Measurements from ENCODE around the gene SLC5A2. TPM values are rescaled to one million over a fixed set of nuclear protein-coding genes. Genes with fewer than 3 reads are reported as not detected.
A peak's percentile ranks its signal among the peaks of the same experiment; 100 is the strongest.

Gene SLC5A2
- total and polyA plus RNA-seq, 2 of the 13 experiments (the other 11 are each of a cell fraction or from before 2014, with no cell fraction given), result 0.24 to 0.97 TPM

DNA sequence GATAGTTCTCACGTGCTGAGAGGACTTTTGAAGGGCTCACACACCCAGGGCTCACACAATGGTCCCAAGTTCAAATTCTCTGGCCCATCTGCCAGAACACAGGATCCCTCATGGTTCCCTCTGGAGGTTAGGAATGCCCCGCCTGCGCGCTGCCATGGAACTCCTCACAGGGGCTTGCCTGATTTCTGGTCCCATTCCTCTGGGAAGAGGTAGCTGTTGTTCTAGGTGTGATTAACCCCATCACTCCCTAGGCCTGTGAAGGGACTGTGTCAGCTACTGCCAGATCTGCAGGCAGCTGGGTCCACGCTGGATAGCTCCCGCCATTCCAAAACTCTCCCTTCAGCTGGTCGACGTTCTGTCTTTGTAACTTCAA is 25.9 kb upstream of the SLC5A2 start:
- ChIA-PET POLR2A (interaction anchor here (1.1 to 8.3 kb wide), 4 partner anchors 8 to 277 kb away, joined by 5 to 110 read pairs (median 8); partner anchors contain the start of gene FUS), CTCF (ENCODE audit: low intra/inter-chr PET ratio, low total read pairs) (no interaction called here)
- peak overlapping the region; percentile 99 for H3K4me2 ChIP-seq (ENCODE audit: low read depth, low read length)
- ATAC-seq (no peak), FAIRE-seq (no peak), DNase-seq (ENCODE audit: low spot score) (no peak)
- peaks cover 38% of the 10 kb centered on the region for H3K79me2 ChIP-seq (ENCODE audit: insufficient read depth, low read length)
- 71% methylated on average over 8 of the region's 8 CpGs for WGBS (ENCODE audit: low lambda C conversion rate)
- H3K4me1 ChIP-seq (ENCODE audit: insufficient read depth, low read length), result peaks cover 69% of the 10 kb centered on the region
- peaks cover 5 to 11% of the 10 kb centered on the region in 2 experiments for H3K36me3 ChIP-seq (replicated peaks in 1 of 2; ENCODE audit: control insufficient read depth in 1 of 2, insufficient read depth in 2 of 2, low read length in 2 of 2)
- no peak overlapping the region for H2AFZ ChIP-seq (ENCODE audit: low read length)
- peak overlapping the region; percentile 97; the same call in 1 of the 2 replicates for H3K9ac ChIP-seq (ENCODE audit: insufficient read depth, low read depth, low read length)
- intact Hi-C loops (cut with micrococcal nuclease; ENCODE audit: unreplicated experiment) (loop anchor here (5.0 kb wide), 1 partner anchor 415 kb away; the partner anchor contains the start of gene ZNF267), in situ Hi-C loops (cut with HindIII; ENCODE audit: extremely low pct_ligation_motif_present, low pct_unique_long_range_greater_than_20kb) (loop anchor here (5.0 to 10.0 kb wide), 3 partner anchors 245 to 465 kb away; partner anchors contain the start of gene ZNF267)
- H3K4me3 ChIP-seq (replicated peaks in 1 of 3; ENCODE audit: insufficient read depth in 1 of 3, low read depth in 2 of 3, low read length in 3 of 3), result peak overlapping the region; percentile 6 to 98 (median 83); a peak in 5 of 6 replicates
- BruUV-seq (replicated peaks), result no TSS peak
- H3K9me3 ChIP-seq (ENCODE audit: low read length), result no peaks in the 10 kb centered on the region
- H3K27me3 ChIP-seq (ENCODE audit: control insufficient read depth in 1 of 2, insufficient read depth in 2 of 2, low read length in 2 of 2), result no peaks in the 10 kb centered on the region; a peak in 1 of 5 replicates
- peaks cover 49% of the 10 kb centered on the region for H4K20me1 ChIP-seq (ENCODE audit: insufficient read depth, low read length)
- H3K27ac ChIP-seq (ENCODE audit: extremely low read length, insufficient read depth, low read length), result peak overlapping the region; percentile 95
- TF ChIP-seq, protein P1, sequence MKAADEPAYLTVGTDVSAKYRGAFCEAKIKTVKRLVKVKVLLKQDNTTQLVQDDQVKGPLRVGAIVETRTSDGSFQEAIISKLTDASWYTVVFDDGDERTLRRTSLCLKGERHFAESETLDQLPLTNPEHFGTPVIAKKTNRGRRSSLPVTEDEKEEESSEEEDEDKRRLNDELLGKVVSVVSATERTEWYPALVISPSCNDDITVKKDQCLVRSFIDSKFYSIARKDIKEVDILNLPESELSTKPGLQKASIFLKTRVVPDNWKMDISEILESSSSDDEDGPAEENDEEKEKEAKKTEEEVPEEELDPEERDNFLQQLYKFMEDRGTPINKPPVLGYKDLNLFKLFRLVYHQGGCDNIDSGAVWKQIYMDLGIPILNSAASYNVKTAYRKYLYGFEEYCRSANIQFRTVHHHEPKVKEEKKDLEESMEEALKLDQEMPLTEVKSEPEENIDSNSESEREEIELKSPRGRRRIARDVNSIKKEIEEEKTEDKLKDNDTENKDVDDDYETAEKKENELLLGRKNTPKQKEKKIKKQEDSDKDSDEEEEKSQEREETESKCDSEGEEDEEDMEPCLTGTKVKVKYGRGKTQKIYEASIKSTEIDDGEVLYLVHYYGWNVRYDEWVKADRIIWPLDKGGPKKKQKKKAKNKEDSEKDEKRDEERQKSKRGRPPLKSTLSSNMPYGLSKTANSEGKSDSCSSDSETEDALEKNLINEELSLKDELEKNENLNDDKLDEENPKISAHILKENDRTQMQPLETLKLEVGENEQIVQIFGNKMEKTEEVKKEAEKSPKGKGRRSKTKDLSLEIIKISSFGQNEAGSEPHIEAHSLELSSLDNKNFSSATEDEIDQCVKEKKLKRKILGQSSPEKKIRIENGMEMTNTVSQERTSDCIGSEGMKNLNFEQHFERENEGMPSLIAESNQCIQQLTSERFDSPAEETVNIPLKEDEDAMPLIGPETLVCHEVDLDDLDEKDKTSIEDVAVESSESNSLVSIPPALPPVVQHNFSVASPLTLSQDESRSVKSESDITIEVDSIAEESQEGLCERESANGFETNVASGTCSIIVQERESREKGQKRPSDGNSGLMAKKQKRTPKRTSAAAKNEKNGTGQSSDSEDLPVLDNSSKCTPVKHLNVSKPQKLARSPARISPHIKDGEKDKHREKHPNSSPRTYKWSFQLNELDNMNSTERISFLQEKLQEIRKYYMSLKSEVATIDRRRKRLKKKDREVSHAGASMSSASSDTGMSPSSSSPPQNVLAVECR (CRISPR knock-in tag; IDR thresholded peaks at IDR 0.05; ENCODE audit: borderline replicate concordance), result no peak
- TF ChIP-seq REL (CRISPR knock-in tag; conservative IDR thresholded peaks at IDR 0.05) (no peak), SP4 (CRISPR knock-in tag; IDR thresholded peaks at IDR 0.05) (no peak), ZFY (CRISPR knock-in tag; IDR thresholded peaks at IDR 0.05) (no peak), YY1 (IDR thresholded peaks at IDR 0.05; ENCODE audit: insufficient read depth, insufficient replicate concordance, low read depth, low read length) (no peak), ZNF572 (CRISPR knock-in tag; IDR thresholded peaks at IDR 0.05) (no peak), NFE2L2 (IDR thresholded peaks at IDR 0.05; ENCODE audit: low read length) (no peak), ZNF713 (CRISPR knock-in tag; IDR thresholded peaks at IDR 0.05) (no peak), SIN3A (IDR thresholded peaks at IDR 0.05; ENCODE audit: borderline replicate concordance, low read depth, low read length) (peak; percentile 41; the same call in 1 of the 2 replicates), JDP2 (CRISPR knock-in tag; IDR thresholded peaks at IDR 0.05; ENCODE audit: borderline replicate concordance) (no peak), FOXC1 (CRISPR knock-in tag; IDR thresholded peaks at IDR 0.05; ENCODE audit: borderline replicate concordance) (0 out of 2 replicates have a peak, but pooled peaks have one; percentile 38), SRSF1 (optimal IDR thresholded peaks at IDR 0.05; ENCODE audit: low read depth, low read length) (no peak), FOXA3 (CRISPR knock-in tag; IDR thresholded peaks at IDR 0.05) (no peak), CREB1 (IDR thresholded peaks at IDR 0.05) (no peak), CREB1 (CRISPR knock-in tag; IDR thresholded peaks at IDR 0.05) (no peak), NFATC3 (CRISPR knock-in tag; IDR thresholded peaks at IDR 0.05) (no peak), ZSCAN21 (CRISPR knock-in tag; IDR thresholded peaks at IDR 0.05; ENCODE audit: borderline replicate concordance) (no peak)
- TF ChIP-seq, protein P2, sequence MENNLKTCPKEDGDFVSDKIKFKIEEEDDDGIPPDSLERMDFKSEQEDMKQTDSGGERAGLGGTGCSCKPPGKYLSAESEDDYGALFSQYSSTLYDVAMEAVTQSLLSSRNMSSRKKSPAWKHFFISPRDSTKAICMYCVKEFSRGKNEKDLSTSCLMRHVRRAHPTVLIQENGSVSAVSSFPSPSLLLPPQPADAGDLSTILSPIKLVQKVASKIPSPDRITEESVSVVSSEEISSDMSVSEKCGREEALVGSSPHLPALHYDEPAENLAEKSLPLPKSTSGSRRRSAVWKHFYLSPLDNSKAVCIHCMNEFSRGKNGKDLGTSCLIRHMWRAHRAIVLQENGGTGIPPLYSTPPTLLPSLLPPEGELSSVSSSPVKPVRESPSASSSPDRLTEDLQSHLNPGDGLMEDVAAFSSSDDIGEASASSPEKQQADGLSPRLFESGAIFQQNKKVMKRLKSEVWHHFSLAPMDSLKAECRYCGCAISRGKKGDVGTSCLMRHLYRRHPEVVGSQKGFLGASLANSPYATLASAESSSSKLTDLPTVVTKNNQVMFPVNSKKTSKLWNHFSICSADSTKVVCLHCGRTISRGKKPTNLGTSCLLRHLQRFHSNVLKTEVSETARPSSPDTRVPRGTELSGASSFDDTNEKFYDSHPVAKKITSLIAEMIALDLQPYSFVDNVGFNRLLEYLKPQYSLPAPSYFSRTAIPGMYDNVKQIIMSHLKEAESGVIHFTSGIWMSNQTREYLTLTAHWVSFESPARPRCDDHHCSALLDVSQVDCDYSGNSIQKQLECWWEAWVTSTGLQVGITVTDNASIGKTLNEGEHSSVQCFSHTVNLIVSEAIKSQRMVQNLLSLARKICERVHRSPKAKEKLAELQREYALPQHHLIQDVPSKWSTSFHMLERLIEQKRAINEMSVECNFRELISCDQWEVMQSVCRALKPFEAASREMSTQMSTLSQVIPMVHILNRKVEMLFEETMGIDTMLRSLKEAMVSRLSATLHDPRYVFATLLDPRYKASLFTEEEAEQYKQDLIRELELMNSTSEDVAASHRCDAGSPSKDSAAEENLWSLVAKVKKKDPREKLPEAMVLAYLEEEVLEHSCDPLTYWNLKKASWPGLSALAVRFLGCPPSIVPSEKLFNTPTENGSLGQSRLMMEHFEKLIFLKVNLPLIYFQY (CRISPR knock-in tag; IDR thresholded peaks at IDR 0.05; ENCODE audit: borderline replicate concordance), result no peak
